ENCODE results near the gene PTPN22.

PTPN22 gene

DNA sequence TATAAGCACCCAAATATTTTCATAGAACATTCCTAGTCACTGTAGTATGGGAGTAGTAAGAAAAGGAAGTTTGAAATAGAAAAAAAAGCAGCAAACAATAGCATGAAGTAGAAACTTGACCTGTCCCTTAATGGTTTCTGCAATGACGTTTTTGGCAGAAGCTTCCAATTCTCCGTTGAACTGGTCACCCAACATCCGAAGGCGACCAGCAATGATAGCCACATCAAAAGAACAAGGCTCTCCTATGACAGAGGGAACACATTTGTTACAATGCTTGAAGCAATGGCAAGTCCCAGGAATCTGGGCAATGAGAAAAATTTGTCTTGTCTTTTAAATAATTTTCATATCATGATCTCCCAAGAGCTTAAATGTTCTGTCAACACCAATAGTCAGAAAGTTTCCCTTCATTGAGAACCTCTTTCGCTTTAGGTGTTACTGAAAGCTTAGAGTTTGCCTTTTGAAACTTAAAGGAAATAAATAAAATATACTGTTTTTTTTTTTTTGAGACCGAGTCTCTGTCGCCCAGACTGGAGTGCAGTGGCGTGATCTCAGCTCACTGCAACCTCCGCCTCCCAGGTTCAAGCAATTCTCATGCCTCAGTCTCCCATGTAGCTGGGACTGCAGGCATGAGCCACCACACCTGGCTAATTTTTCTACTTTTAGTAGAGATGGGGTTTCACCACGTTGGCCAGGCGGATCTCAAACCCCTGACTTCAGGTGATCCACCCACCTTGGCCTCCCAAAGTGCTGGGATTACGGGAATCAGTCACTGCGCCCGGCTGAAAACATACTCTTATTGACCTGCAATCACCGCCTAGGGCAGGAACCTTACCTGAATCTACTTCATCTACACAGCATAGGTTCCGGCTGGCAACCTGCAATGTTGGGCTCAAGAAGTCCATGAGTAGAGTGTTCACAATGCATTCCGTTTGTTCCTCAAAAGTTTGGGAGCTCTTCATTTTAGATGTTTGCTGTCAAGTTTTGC, 15.2 kb upstream of the PTPN22 start:
- Histone ChIP-seq H3K9me3 (replicated peaks; ENCODE audit: low read length) (no peaks in the 10 kb centered on the region), H3K4me3 (ENCODE audit: low read length) (no peak overlapping the region), H3K27me3 (ENCODE audit: control insufficient read depth, insufficient read depth, low read length) (no peaks in the 10 kb centered on the region), H3K9ac (ENCODE audit: low read depth, low read length) (no peak overlapping the region), H3K4me2 (ENCODE audit: low read length) (no peak overlapping the region), H3K36me3 (ENCODE audit: insufficient read depth, low read length) (no peaks in the 10 kb centered on the region), H3K4me1 (ENCODE audit: control insufficient read depth, insufficient read depth, low read length) (no peaks in the 10 kb centered on the region)

DNA sequence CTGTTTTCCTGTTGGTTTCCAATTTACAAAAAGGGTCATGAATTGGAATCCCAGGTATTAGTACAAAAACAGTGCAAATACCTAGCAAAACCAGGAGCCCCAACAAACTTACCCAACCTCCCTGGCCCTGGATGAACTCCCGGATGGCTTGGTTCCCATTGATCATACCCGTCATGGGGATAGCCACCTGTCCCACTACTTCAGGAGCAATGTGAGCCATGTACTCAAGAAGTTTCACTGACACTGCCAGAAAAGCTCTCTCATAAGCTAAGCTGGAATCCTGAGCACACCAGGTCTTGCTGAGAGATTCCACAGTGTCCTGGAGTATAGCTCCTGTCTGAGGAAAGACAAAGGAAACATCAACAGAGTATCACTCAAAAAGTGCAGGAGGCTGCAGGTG, 10.1 kb upstream of the PTPN22 start:
- Histone ChIP-seq H3K4me2 (ENCODE audit: low read length) (no peak overlapping the region), H3K27me3 (ENCODE audit: control insufficient read depth, insufficient read depth, low read length) (no peaks in the 10 kb centered on the region), H3K4me1 (ENCODE audit: control insufficient read depth, insufficient read depth, low read length) (no peaks in the 10 kb centered on the region), H3K4me3 (ENCODE audit: low read length) (no peak overlapping the region), H3K9me3 (replicated peaks; ENCODE audit: low read length) (no peaks in the 10 kb centered on the region), H3K36me3 (ENCODE audit: insufficient read depth, low read length) (no peaks in the 10 kb centered on the region), H3K9ac (ENCODE audit: low read depth, low read length) (no peak overlapping the region)

DNA sequence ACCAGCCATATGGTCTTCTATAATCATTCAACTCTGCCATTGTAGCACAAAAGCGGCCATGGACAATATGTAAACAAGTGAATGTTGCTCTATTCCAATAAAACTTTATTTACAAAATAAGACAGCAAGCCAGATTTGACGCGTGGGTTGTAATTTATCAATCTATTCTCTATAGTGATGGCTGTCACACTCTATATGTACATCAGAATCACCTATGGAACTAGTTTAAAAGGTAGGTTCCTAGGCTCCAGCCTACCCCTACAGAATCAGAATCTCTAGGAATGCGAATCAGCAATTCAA, 8.2 kb upstream of the PTPN22 start:
- no peaks in the 10 kb centered on the region for H3K4me1 ChIP-seq (ENCODE audit: control insufficient read depth, insufficient read depth, low read length)

GRCh38 chr1:113876176-113876575, 4.7 kb upstream of the PTPN22 start:
- H3K27me3 ChIP-seq (ENCODE audit: control insufficient read depth, insufficient read depth, low read length), result no peaks in the 10 kb centered on the region
- no peak overlapping the region for H3K9ac ChIP-seq (ENCODE audit: low read depth, low read length)
- no peaks in the 10 kb centered on the region for H3K9me3 ChIP-seq (replicated peaks; ENCODE audit: low read length)
- no peak overlapping the region for H3K4me3 ChIP-seq (ENCODE audit: low read length)
- no peaks in the 10 kb centered on the region for H3K36me3 ChIP-seq (ENCODE audit: insufficient read depth, low read length)
- peaks cover 8% of the 10 kb centered on the region for H3K4me1 ChIP-seq (ENCODE audit: control insufficient read depth, insufficient read depth, low read length)
- H3K4me2 ChIP-seq (ENCODE audit: low read length), result no peak overlapping the region

More for the DNA sequence above, 8.2 kb upstream of the PTPN22 start:
- no peak overlapping the region for H3K9ac ChIP-seq (ENCODE audit: low read depth, low read length)
- no peaks in the 10 kb centered on the region for H3K36me3 ChIP-seq (ENCODE audit: insufficient read depth, low read length)
- H3K27me3 ChIP-seq (ENCODE audit: control insufficient read depth, insufficient read depth, low read length), result no peaks in the 10 kb centered on the region
- no peak overlapping the region for H3K4me2 ChIP-seq (ENCODE audit: low read length)
- H3K4me3 ChIP-seq (ENCODE audit: low read length), result no peak overlapping the region
- no peaks in the 10 kb centered on the region for H3K9me3 ChIP-seq (replicated peaks; ENCODE audit: low read length)

DNA sequence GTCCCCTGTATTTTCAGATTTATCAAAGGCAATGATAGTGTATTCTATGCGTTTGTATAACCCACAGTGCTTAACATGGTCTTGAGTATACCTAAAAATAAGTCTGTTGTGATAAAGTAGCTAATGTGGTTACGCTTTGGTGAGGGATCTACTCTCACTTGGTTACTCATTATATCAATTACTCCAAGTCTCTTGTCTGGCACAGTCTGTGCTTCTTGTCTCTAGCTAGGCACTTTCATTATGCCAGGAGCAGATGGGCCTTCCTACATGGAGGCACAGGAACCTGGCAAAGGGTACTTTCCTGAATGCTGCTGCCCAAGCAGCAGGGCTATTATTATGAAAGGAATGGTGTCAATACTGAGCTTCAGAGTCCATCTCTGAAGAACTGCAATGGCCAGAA, 4.2 kb upstream of the PTPN22 start:
- Histone ChIP-seq H3K27me3 (ENCODE audit: control insufficient read depth, insufficient read depth, low read length) (no peaks in the 10 kb centered on the region), H3K4me2 (ENCODE audit: low read length) (no peak overlapping the region), H3K4me3 (ENCODE audit: low read length) (no peak overlapping the region), H3K4me1 (ENCODE audit: control insufficient read depth, insufficient read depth, low read length) (peaks cover 9% of the 10 kb centered on the region), H3K36me3 (ENCODE audit: insufficient read depth, low read length) (no peaks in the 10 kb centered on the region), H3K9me3 (replicated peaks; ENCODE audit: low read length) (no peaks in the 10 kb centered on the region), H3K9ac (ENCODE audit: low read depth, low read length) (no peak overlapping the region)

- Histone ChIP-seq H3K4me2 (ENCODE audit: low read length) (no peak overlapping the region), H3K27me3 (ENCODE audit: control insufficient read depth, insufficient read depth, low read length) (no peaks in the 10 kb centered on the region), H3K9me3 (replicated peaks; ENCODE audit: low read length) (no peaks in the 10 kb centered on the region), H3K36me3 (ENCODE audit: insufficient read depth, low read length) (no peaks in the 10 kb centered on the region), H3K9ac (ENCODE audit: low read depth, low read length) (no peak overlapping the region), H3K4me3 (ENCODE audit: low read length) (no peak overlapping the region), H3K4me1 (ENCODE audit: control insufficient read depth, insufficient read depth, low read length) (peaks cover 9% of the 10 kb centered on the region)
Measured at GRCh38 chr1:113874012-113874879, 2.7 kb upstream of the PTPN22 start.

- H3K9ac ChIP-seq (ENCODE audit: low read depth, low read length), result no peak overlapping the region
- no peaks in the 10 kb centered on the region for H3K27me3 ChIP-seq (ENCODE audit: control insufficient read depth, insufficient read depth, low read length)
- H3K4me3 ChIP-seq (ENCODE audit: low read length), result no peak overlapping the region
- peaks cover 23% of the 10 kb centered on the region for H3K4me1 ChIP-seq (ENCODE audit: control insufficient read depth, insufficient read depth, low read length)
- H3K36me3 ChIP-seq (ENCODE audit: insufficient read depth, low read length), result no peaks in the 10 kb centered on the region
- H3K9me3 ChIP-seq (replicated peaks; ENCODE audit: low read length), result no peaks in the 10 kb centered on the region
- no peak overlapping the region for H3K4me2 ChIP-seq (ENCODE audit: low read length)
Measured at GRCh38 chr1:113872219-113872935, 865 bp upstream of the PTPN22 start.

DNA sequence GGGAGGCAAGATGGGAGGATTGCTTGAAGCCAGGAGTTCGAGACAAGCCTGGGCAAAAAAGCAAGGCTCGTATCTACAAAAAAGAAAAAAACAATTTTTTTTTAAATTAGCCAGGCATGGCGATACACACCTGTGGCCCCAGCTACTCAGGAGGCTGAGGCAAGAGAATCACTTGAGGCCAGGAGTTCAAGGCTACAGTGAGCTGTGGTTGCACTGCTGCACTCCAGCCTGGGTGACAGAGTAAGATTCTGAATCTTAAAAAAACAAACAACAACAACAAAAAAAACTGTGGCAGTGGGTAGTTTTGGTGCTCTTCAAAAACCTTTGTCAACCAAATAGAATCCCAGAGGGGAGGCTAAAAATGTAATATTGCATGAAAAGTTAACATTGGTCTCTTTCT, 734 bp downstream of the PTPN22 start:
- H3K36me3 ChIP-seq (ENCODE audit: insufficient read depth, low read length), result no peaks in the 10 kb centered on the region
- no peak overlapping the region for H3K4me3 ChIP-seq (ENCODE audit: low read length)
- peaks cover 23% of the 10 kb centered on the region for H3K4me1 ChIP-seq (ENCODE audit: control insufficient read depth, insufficient read depth, low read length)
- H3K9me3 ChIP-seq (replicated peaks; ENCODE audit: low read length), result no peaks in the 10 kb centered on the region
- no peak overlapping the region for H3K4me2 ChIP-seq (ENCODE audit: low read length)
- no peak overlapping the region for H3K9ac ChIP-seq (ENCODE audit: low read depth, low read length)
- no peaks in the 10 kb centered on the region for H3K27me3 ChIP-seq (ENCODE audit: control insufficient read depth, insufficient read depth, low read length)

DNA sequence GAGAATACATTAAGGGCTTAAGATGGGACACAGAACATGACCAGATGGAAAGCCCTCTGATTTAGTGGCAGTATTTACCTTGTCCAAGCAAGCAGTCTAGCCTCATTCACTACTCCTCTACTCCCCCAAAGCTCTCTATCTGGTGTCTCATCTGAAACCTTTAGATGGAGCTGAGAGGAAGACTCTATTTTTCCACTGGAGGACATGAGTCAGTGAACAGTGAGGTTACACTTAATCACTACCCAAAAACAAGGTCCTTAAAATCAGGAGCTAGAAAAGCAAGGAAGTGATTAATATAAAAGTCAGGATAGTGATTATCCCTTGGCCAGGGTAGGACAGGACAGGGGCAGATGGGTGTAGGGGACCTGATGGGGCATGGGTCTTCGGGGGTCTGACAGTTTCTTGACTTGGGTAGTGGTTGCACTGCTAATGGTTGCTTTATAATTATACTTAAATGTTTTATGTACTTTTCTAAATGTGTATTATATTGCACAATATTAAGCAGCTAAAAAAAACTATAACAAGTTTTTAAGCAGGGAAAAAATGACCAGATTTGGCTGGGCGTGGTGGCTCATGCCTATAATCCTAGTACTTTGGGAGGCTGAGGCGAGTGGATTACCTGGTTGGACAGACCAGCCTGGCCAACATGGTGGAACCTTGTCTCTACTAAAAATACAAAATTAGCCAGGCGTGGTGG, 3.0 kb downstream of the PTPN22 start:
- Histone ChIP-seq H3K9me3 (replicated peaks; ENCODE audit: low read length) (no peaks in the 10 kb centered on the region), H3K27me3 (ENCODE audit: control insufficient read depth, insufficient read depth, low read length) (no peaks in the 10 kb centered on the region), H3K4me1 (ENCODE audit: control insufficient read depth, insufficient read depth, low read length) (peaks cover 23% of the 10 kb centered on the region), H3K36me3 (ENCODE audit: insufficient read depth, low read length) (no peaks in the 10 kb centered on the region), H3K4me2 (ENCODE audit: low read length) (peak overlapping the region; percentile 51), H3K4me3 (ENCODE audit: low read length) (no peak overlapping the region), H3K9ac (ENCODE audit: low read depth, low read length) (no peak overlapping the region)

- Histone ChIP-seq H3K36me3 (ENCODE audit: insufficient read depth, low read length) (no peaks in the 10 kb centered on the region), H3K4me3 (ENCODE audit: low read length) (no peak overlapping the region), H3K27me3 (ENCODE audit: control insufficient read depth, insufficient read depth, low read length) (no peaks in the 10 kb centered on the region), H3K4me1 (ENCODE audit: control insufficient read depth, insufficient read depth, low read length) (peaks cover 26% of the 10 kb centered on the region), H3K4me2 (ENCODE audit: low read length) (no peak overlapping the region), H3K9me3 (replicated peaks; ENCODE audit: low read length) (no peaks in the 10 kb centered on the region), H3K9ac (ENCODE audit: low read depth, low read length) (peak overlapping the region; percentile 59)
Measured at GRCh38 chr1:113861641-113862040, 9.9 kb downstream of the PTPN22 start.

GRCh38 chr1:113860891-113861290, 10.6 kb downstream of the PTPN22 start:
- Histone ChIP-seq H3K27me3 (ENCODE audit: control insufficient read depth, insufficient read depth, low read length) (no peaks in the 10 kb centered on the region), H3K4me2 (ENCODE audit: low read length) (peak overlapping the region; percentile 74), H3K4me1 (ENCODE audit: control insufficient read depth, insufficient read depth, low read length) (peaks cover 33% of the 10 kb centered on the region), H3K9ac (ENCODE audit: low read depth, low read length) (peak overlapping the region; percentile 76), H3K36me3 (ENCODE audit: insufficient read depth, low read length) (no peaks in the 10 kb centered on the region), H3K4me3 (ENCODE audit: low read length) (peak overlapping the region; percentile 37), H3K9me3 (replicated peaks; ENCODE audit: low read length) (no peaks in the 10 kb centered on the region)

All from skeletal muscle satellite cell (primary cell).